Right hindlimb (tissue), 1 donor: ENCODE data around the gene FER.
"Not testable (repeated sequence)": the region's sequence is repeated elsewhere in the genome, so short reads cannot be mapped to it uniquely, and the experiment has no call there.

ENCODE experiments used
- DNase-seq: peaks from one replicate; pipeline ENCODE4 v3.0.0-alpha.2; 2018

The FER gene

DNA sequence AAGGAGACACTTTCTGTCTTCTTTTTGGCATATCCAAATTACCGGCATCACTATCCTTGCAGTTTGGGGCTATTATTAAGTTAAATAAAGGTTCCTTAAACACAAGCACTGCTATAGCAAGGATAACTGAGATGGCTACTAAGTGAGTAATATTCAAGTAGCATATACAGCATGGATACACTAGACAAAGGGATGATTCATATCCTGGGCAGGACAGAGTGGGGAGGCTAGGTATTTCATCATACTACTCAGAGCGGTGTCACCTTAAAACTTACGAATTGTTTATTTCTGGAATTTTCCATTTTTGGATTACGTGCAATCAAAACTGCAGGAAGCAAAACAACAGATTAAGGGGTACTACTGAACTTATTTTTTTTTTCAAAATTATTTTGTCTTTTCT is 54.1 kb downstream of the FER start:
- DNase-seq, result no peak

DNA sequence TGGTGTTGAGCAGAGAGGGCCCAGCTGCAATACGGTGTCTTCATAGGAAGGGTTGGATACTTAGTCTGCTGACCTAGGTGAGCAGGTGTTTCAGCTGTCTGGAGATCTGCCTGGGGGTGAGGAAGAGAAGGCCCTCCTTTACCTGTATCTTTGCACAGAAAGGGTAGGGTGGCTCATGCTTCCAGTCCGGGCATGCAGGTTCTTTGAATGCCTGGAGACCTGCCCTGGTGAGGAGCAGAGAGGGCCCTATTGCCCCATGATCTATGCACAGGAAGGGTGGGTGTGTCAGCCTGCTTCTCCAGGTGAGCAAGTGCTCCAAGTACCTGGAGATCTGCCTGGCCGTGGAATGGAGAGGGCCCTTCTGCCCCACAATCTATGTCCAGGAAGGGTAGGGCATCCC is 63.0 kb downstream of the FER start:
- no peak for DNase-seq

DNA sequence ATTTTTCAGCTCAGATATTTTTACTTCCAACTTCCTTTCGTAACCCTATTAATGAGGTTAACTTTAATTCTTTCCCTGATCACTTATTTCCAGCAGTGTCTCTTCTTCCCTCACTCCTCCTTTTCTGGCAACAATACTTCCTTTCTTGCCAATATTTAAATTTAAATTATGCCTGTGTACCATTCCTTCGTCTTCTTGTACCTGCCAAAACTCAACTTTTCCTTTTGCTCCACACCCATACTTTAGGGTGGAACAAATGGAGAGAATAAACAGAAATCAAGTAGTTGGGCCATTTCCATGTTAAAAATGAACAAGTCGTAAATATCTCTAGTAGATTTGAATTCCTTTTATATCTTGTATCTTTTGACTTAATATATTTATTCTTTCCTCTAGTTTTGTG is 66.0 kb downstream of the FER start:
- no peak for DNase-seq

DNA sequence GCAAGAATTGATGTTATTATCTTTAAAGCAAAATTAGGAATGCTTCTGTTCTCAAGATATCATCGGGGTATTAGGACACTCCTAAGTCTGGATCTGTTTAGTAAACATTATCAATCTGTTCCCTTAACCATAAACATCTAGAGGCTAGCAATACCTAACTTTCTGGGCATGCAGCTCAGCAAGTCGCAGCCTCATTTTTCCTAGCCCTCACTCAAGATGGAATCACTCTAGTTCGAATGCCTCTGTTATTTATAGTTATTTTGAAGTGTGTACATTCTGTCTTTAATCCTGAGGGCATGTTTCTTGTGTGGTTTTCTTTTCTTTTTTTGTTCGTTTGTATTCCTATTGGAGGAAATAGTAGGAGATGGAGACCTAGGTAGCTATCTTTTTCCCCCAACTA is 66.9 kb downstream of the FER start:
- DNase-seq, result no peak

DNA sequence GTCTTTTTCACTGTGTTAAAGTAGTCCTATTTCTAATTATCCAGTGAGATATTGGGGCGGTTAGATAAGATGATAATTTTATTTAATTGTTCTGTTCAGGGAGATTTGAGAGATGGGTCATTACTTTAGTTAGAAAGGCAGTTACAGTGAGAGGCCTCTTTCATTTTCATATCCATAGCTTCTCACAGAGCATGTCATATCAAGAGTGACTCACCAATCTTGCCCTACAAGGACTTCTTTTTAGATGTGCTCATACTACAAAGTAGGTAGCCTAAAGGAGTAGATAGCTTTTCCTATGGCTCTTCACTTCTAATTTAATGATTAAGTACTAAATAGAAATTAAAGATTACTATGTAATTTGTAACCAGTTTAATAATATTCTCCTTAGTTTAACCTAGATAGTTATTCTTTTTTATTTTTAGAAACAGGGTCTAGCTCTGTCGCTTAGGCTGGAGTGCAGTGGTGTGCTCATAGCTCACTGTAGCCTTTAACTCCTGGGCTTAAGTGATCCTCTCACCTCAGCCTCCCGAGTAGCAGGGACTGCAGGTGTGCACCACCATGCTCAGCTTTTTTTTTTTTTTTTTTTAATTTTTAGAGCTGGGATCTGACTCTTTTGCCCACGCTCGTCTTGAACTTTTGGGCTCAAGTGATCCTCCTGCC is 71.0 kb downstream of the FER start:
- no peak for DNase-seq

GRCh38 chr5:108820983-108821382 is 73.3 kb downstream of the FER start:
- DNase-seq, result no peak

DNA sequence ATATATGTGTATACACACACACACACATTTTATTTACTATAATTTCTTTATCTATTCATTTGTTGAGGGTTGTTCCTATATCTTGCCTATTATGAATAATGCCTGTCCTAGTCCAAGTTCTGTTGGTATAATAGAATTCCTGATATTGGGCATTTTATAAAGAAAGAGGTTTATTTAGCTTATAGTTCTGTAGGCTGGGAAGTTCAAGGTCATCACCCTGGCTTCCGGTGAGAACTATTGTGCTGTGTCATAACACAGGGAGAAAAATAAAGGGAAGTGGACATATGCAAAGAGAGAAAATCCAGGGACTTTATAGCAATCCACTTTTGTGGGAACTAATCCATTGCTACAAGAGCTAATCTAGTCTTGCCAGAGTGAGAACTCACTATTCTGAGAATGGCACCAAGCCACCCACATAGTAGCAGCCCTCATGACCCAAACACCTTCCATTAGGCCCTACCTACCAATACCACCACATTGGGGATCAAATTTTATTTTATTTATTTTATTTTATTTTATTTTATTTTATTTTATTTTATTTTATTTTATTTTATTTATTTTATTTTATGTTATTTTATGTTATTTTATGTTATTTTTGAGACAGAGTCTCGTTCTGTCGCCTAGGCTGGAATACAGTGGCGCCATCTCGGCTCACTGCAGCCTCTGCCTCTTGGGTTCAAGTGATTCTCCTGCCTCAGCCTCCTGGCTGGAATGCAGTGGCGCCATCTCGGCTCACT is 74.7 kb downstream of the FER start:
- DNase-seq, result no peak

DNA sequence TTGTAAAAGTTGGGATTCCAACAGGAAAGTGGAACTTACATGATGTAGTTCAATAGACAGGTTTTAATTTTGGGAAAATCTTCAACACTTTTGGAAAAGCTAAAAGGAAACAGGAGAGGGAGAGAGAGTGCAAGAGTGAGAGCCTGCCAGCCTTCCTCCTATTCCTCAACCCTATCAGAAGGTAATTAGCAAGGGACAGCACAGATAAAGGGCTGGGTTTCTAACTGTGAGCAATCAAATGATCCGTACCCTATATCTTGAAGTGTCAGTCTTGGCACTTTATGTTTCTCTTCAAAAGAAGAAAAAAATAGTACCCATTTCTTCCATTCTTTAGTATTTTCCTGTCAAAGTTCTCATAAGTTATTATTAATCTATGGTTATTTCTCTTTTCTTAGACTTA is 79.4 kb downstream of the FER start:
- DNase-seq, result no peak

- no peak for DNase-seq
Observed at GRCh38 chr5:108830705-108831276, 83.1 kb downstream of the FER start.

- DNase-seq, result no peak
Observed at GRCh38 chr5:108836492-108836891, 88.8 kb downstream of the FER start.

- DNase-seq, result not testable (repeated sequence)
Observed at GRCh38 chr5:108842260-108842941, 94.7 kb downstream of the FER start.

GRCh38 chr5:108851129-108851528 is 103.4 kb downstream of the FER start:
- DNase-seq, result not testable (repeated sequence)

GRCh38 chr5:108857905-108858304 is 110.2 kb downstream of the FER start:
- no peak for DNase-seq

GRCh38 chr5:108858959-108859358 is 111.3 kb downstream of the FER start:
- DNase-seq, result no peak

- no peak for DNase-seq
Observed at GRCh38 chr5:108862211-108862610, 114.5 kb downstream of the FER start.

GRCh38 chr5:108866097-108866496 is 118.4 kb downstream of the FER start:
- DNase-seq, result not testable (repeated sequence)

GRCh38 chr5:108867656-108868055 is 120.0 kb downstream of the FER start:
- no peak for DNase-seq

- DNase-seq, result no peak
Observed at GRCh38 chr5:108869066-108869465, 121.4 kb downstream of the FER start.

DNA sequence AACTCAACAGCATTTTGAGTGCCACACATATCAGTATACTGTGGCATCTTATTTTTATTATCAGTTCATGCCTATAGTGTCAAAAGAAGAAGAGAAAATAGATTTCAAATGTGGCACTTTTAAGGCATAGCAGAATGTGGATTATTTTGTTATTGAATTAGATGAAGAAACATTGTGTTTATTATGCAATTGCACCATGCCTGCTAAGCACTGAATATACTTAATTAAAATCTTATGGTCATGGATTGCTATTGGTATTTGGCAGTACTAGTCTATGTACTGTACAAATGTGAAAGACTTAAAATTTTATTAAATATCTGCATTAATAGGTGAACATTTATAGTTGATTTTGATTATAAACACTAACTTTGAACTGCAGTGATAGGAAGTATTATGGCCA is 128.8 kb downstream of the FER start:
- no peak for DNase-seq

- DNase-seq, result no peak
Observed at GRCh38 chr5:108878756-108879155, 131.1 kb downstream of the FER start.

DNA sequence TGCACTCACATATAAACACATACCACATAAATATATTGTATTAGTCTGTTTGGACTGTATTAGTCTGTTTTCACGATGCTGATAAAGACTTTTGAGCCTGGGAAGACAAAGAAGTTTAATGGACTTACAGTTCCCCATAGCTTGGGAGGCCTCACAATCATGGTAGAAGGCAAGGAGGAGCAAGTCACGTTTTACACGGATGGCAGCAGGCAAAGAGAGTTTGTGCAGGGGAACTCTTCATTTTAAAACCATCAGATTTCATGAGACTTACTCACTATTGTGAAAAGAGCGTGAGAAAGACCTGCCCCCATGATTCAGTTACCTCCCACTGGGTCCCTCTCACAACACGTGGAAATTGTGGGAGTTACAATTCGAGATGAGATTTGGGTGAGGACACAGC is 133.4 kb downstream of the FER start:
- DNase-seq, result no peak

- DNase-seq, result no peak
Observed at GRCh38 chr5:108884736-108885135, 137.0 kb downstream of the FER start.

GRCh38 chr5:108898257-108898656 is 150.6 kb downstream of the FER start:
- DNase-seq, result no peak

DNA sequence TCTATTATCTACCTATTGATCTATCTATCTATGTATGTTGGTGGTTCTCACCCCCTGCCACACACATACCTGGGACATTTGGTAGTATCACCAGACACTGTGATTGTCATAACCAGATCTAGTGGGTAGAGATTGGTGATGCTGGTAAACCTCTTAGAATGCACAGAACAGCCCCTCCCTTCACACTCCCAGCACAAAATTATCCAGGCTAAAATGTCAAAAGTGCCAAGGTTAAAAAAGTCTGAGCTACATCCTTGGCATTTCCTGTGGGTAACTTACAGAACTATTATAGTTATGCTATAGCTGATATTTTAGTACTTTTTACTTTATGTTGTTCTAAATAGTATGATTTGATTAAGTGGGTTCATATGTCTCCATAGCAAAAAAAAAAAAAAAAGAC is 151.0 kb downstream of the FER start:
- no peak for DNase-seq
